GM21515 (cell line): ENCODE measurements around the gene GPR26.

Source experiments
- ATAC-seq: cut with Tn5 transposase; IDR thresholded peaks from one replicate; pipeline ENCODE4 v1.9.1; 2021; ENCODE audit not compliant: unreplicated experiment

Gene GPR26

DNA sequence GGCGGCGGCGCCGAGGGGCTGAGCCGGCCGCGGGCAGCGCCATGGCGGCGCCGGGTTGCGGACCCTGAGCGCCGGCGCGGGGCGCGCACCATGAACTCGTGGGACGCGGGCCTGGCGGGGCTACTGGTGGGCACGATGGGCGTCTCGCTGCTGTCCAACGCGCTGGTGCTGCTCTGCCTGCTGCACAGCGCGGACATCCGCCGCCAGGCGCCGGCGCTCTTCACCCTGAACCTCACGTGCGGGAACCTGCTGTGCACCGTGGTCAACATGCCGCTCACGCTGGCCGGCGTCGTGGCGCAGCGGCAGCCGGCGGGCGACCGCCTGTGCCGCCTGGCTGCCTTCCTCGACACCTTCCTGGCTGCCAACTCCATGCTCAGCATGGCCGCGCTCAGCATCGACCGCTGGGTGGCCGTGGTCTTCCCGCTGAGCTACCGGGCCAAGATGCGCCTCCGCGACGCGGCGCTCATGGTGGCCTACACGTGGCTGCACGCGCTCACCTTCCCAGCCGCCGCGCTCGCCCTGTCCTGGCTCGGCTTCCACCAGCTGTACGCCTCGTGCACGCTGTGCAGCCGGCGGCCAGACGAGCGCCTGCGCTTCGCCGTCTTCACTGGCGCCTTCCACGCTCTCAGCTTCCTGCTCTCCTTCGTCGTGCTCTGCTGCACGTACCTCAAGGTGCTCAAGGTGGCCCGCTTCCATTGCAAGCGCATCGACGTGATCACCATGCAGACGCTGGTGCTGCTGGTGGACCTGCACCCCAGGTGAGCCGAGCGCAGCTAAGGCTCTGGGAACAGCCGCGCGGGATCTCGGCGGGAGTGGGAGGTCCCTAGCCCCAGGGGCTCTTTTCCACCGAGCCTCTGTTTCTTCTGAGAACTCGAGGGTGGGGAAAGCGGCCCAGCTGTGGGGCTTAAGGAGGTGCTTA is at the start of gene GPR26:
Gene GPR26 (plus strand): TSS at position 38 of the 919 bp plus-strand sequence. CDS start 53 bp downstream, at position 91.
- no peak for ATAC-seq

DNA sequence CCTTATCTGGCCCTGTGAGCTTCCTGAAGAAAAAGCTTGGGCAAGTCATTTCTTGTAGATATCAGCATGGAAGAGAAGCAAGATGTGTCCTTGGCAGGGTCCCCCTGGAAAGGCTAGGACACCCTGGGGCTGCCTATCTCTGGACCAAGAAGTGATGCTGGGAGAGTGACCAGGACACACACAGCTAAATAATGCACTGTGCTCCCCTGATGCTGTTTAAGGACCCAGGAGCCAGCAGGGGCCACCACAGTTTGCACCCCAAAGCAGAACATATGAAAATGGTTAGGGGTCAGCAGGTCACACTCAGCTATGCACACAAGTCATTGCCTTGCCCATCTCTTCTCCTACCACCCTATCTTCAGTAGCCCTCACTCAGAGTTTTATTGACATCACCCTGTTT is 47.9 kb upstream of the GPR26 start:
- no peak for ATAC-seq

- ATAC-seq: no peak
Observed at GRCh38 chr10:123619067-123619855, 46.9 kb upstream of the GPR26 start.

GRCh38 chr10:123620621-123621020 is 45.5 kb upstream of the GPR26 start:
- ATAC-seq: no peak

- no peak for ATAC-seq
Observed at GRCh38 chr10:123621492-123621891, 44.7 kb upstream of the GPR26 start.

- ATAC-seq: no peak
Observed at GRCh38 chr10:123621916-123622315, 44.2 kb upstream of the GPR26 start.

DNA sequence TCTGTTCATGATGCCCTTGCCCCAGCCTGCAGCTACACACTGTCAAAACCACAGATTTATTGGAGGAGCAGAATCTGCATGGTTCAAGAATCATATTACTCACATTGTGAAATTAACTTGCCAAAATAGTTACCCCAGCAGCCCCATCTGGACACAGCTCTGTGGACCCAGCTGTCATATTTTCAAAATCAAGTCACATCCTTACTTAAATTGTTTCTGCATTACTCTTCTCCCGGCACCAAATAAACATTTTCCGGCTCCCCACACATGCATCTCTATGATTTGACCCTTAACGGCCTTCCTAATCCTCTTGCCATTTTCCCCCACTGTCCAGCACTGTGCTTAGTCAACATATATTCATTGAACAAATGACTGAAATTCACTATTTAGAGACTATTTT is 43.8 kb upstream of the GPR26 start:
- no peak for ATAC-seq

DNA sequence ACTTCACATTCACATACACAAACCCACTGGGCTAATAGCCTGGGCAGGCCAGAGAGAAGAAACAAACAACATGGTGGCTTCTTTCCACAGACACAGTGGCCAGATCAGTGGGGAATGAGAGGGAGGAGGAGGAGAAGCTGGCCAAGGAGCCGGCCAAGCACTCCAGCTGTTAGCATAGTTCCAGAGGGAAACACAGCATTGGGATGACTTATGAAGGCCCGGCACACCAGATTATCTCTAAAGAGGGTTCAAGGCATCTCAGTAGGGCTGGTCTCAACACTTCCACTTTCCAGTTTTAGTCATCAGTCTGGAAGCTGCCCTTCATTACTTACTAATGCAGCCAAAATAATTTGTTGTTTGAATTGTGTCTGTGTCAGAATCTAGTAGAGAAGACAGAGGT is 42.1 kb upstream of the GPR26 start:
- ATAC-seq: no peak

GRCh38 chr10:123633106-123633505 is 33.0 kb upstream of the GPR26 start:
- no peak for ATAC-seq

GRCh38 chr10:123633636-123634035 is 32.5 kb upstream of the GPR26 start:
- no peak for ATAC-seq

DNA sequence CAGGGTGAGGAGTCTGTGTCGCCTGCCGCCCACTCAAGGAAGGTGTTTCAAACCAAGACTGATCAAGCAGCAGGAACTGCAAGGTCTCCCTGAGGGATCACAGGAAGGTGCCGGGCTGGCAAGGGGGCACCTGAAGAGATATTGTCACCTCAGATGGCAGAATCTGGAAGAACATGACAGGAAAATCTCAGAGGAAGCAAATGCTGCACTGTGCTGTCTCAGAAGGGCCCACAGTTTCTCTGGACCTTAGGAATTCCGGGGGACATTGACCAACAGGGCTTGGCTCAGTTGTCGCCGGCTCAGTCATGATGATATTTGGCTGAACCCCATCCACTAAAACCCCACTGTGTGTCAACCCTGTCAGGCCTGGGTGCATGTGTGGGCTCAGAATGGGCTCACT is 31.9 kb upstream of the GPR26 start:
- ATAC-seq: no peak

GRCh38 chr10:123635131-123635530 is 31.0 kb upstream of the GPR26 start:
- ATAC-seq: no peak

GRCh38 chr10:123635745-123636144 is 30.4 kb upstream of the GPR26 start:
- no peak for ATAC-seq

DNA sequence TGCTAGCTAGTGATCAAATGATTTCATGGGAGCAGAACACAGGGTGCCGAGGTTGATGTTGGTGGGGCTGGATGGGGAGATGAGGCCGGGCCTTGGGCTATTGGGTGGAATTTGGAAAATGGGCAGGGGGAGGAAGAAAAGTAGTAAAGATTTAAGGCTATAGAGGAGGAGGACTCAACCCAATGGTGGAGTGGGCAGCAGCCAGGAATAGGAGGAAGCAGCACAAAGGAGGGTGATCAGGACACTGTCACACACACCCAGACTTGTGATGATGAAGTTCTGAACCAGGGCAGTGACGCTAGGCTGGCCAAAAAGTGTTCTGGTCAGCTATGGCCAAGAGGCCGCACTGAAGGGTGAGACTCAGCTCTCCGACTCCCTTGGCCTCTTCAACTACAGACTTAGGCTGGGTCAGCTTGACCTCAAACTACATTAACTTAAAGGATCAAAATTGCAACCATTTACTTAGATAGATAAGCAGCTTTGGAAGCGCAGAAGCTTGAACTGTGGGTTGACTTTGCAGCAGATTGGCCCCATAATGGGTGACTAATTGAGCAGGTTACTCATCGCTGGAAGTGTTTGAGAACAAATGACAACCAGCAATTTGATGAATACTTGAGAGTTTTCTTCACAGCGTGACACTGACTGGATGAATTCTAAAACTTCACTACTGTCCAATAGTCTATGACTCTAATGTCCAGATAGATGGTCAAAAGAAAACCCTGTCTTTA is 29.4 kb upstream of the GPR26 start:
- ATAC-seq: no peak

GRCh38 chr10:123637326-123637880 is 28.8 kb upstream of the GPR26 start:
- ATAC-seq: no peak

GRCh38 chr10:123639131-123639530 is 27.0 kb upstream of the GPR26 start:
- no peak for ATAC-seq

- ATAC-seq: no peak
Observed at GRCh38 chr10:123640016-123640535, 26.1 kb upstream of the GPR26 start.

- no peak for ATAC-seq
Observed at GRCh38 chr10:123642293-123642692, 23.9 kb upstream of the GPR26 start.

- no peak for ATAC-seq
Observed at GRCh38 chr10:123642697-123643096, 23.5 kb upstream of the GPR26 start.

GRCh38 chr10:123643315-123643714 is 22.8 kb upstream of the GPR26 start:
- ATAC-seq: no peak

GRCh38 chr10:123645016-123645415 is 21.1 kb upstream of the GPR26 start:
- ATAC-seq: no peak
